SW480 (cell line): ENCODE measurements around the gene GDPD3.

Source experiments
- DNase-seq: peaks from one replicate; pipeline ENCODE4 v3.0.0-alpha.2; 2016; ENCODE audit warnings: low spot score

The GDPD3 gene

DNA sequence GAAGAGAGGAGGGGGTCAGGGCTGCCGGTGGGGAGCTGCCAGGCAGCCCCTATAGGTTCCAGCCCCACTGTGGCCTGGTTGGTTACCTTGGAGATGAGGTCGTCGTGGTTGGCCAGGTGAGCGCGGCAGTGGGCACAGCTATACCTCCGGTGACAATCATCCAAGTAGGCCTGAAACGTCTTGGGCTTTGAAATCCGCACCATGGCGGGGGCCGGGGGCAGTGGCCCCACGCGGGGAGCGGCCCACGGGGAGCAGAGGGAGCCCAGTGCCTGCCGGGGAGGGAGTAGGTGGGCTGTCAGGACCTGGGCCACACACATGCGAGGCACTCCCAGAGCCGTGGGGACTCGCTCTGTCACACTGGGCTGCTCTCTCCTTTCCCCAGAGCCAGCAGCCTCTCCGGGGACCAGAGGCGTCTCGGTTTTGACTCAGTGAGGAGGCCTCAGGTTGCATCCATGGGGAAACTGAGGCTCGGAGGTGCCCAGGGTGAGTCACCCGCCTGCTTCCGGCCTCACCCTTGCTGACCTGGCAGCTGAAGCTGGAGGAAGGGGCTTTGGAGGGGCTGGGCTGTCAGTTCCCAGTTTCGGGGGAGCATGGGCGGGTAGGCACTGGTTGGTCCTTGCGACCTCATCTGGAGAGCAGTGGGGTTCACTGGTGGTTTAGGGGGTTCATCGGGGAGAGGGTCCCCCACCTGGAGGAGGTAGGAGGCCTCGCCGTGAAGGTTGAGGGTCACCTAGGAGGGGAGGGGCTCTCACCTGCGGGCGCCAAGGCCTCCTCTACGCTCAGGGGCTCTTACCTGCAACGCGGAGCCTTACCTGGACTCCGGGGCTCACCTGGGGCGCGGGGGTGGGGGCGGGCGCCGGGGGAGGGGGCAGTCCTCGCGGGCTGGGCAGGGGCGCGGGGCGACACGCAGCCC is 17.9 kb downstream of the GDPD3 start:
- no peak for DNase-seq

DNA sequence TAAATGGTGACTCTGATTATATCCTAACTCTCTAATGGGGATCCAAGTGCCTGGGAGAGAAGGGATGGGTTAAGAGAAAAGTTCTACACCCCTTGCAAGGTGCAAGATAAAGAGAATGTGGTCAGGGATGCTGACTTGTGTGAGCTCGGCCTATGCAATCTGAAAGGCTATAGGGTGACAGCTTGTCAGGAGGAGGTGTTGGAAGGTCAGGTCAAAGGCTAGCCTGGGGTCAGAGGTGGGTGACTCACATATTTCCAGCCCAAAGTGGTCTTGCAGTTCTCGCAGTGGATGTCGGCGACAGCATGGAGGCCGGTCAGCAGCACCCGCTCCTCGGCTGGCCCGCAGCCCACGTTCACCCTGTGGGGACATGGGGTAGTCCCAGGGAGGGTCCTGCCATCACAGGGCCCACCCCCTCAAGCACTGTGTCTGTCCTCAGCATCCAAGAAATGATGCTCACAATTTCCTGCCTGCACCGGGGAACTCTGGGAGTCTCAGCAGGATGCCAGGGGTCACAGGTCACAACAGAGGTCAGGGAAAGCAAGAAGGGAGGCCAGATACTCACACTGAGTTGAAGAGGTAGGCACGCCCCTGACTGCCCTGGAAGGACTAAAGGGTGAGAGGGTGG is 18.7 kb downstream of the GDPD3 start:
- DNase-seq: no peak

DNA sequence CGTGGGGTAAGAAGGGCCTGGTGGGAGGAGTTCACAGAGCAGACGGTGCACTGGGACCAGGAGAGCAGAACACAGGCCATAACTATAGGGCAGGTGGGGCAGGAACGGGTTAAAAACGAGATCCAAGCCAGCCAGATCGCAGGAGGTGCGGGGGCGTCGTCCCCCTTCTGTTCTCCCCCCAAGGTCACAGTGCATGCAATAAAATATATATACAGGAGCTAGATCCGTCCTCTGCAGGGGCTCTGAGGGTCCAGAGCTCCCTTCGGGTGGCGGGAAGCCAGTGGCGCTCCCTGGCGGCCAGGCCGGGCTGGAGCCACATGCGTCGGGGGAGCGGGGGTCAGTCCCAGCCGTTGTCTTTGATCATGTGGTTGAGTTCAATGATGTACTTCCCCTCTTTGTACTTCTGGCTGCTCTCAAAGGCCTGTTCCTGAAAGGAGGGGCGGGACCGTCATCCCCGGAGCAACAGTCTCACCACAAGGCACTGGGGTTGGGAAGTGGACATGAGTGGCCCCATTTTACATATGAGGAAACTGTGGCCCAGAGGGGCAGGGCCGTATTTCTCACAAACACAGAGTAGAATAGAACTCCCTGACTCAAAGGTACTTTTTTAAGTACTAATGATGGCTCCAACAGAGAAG is 20.8 kb downstream of the GDPD3 start:
- peak; percentile 95 for DNase-seq

DNA sequence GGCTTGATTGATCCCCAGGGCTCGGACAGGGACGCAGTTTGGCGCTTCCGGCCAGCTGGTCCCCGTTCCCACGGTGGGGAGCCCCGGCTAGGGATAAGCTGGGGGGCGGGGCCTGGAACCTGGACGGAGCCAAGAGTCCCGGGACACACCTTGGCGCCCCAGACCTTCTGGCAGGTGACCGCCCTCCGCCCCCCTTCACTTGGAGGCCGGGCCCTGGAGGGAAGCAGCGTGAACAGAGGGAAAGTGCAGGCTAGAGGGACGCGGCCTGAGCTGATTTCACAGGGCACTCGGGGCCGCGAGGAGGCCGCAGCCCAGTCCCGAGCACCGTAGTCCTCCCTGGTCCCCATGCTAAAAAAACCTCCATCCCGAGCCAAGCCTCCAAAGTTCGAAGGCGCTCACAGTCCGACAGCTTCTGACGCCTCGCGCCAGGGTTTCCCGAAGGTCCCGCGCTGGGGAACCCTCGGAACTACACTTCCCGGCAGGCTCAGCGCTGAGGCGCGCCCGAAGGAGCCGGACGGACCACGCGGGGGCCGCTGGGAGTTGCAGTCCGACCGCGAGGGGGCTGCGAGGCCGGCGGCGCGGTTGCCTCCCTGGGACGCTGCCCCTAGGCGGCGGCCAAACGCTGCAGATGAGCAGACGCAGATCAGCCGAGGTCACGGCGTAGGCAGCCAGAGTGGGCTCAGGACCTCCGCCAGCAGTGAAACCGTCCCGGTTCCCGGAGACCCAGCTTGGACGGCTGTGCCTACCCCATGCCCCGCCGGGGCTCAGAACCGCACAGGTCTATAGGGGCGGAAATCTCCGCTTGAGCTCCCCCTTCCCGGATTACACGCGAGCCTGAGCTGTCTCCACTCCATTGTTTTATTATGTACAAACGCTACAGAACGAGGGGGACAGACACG is 21.6 kb downstream of the GDPD3 start, which contains the start of gene TBX6:
Gene TBX6 (minus strand): TSS at position 451 of the 899 bp plus-strand sequence. CDS start 731 bp downstream, outside the sequence.
- DNase-seq: peak; percentile 88

DNA sequence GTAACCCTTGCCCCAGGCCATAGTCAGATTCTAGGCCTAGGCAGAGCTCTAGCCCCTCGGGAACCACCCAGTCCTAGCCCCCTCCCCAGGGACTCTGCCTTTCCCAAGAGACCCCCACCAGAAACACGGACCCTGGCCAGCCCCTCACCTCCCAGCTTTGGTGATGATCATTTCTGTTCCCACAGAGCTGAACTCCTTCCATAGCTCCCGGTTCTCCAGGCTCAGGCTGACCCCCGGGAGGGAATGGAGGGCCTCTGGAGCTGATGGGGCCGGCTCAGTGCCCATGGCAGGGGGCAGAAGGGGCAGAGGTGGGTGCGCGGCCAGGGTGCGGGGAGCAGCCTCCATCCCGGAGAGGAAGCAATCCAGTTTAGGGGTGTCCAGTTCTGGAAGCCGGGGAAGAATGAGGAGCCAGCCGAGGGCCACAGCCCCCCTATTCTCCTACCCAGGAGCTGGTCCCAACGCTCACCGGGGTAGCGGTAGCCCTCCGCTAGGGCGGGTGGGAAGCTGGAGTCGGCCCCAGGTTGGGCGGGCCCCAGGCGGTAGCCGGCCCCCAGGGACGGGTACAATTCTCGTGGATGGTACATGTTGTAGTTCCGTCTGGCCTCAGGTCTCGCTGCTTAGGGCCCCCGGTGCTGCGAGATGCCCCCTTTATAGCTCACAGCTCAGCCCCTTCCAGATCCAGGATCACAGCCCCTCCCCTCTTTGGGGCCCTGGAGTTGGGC is 22.6 kb downstream of the GDPD3 start:
- DNase-seq: no peak

DNA sequence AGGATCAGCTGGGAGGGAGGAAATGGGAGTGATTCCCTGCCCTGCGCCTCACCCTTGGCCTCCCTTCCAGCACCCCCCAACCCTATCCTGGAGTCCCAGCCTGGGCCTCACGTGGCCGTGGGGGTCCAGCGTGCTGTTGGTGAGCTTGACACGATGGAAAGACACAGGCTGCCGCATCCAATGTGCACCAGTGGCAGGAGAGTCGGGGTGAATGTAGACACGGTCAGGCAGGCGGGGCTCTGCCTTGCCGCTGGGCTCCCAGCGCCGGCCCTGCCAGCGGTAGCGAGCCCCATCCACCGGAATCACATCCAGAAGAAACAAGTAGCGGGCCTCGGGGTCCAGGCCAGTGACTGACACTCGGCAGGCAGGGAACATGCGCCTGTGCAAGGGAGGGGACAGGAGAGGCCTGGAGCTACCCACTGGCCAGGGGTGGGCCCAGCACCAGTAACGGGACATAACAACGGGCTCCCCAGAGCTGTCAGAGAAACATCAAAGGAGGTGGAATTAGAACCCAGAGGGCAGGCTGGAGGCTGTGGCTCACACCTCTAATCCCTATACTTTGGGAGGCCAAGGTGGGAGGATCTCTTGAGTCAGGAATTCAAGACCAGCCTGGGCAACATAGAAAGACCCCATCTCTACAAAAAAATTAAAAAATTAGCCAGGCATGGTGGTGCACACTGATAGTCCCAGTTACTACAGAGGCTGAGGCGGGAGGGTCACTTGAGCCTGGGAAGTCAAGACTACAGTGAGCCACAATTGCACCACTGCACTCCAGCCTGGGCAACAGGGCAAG is 24.3 kb downstream of the GDPD3 start:
- no peak for DNase-seq

DNA sequence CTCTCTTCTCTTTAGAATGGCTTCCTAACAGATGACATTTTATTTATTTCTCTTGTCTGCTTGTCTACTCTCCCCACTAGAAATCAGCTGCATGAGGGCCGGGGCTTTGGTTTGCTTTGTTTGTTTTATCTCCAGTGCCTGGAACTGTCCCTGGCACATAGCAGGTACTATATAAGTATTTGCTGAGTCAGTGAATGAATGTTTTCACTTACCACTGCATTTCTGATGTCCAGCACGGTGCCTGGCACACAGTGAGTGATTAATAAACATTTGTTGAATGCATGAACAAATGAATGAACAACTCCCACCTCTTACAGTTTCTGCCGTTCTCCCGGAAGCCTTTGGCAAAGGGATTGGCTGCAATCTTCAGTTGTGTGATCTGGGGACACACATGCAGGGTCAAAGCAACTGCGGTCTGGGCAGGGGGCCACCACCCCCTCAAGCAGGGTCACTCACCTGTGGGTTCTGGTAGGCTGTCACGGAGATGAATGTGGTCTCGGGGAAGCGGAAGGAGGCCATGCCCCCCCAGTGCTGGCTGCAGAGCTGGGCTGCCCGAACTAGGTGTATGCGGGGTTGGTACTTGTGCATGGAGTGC is 25.0 kb downstream of the GDPD3 start:
- no peak for DNase-seq

DNA sequence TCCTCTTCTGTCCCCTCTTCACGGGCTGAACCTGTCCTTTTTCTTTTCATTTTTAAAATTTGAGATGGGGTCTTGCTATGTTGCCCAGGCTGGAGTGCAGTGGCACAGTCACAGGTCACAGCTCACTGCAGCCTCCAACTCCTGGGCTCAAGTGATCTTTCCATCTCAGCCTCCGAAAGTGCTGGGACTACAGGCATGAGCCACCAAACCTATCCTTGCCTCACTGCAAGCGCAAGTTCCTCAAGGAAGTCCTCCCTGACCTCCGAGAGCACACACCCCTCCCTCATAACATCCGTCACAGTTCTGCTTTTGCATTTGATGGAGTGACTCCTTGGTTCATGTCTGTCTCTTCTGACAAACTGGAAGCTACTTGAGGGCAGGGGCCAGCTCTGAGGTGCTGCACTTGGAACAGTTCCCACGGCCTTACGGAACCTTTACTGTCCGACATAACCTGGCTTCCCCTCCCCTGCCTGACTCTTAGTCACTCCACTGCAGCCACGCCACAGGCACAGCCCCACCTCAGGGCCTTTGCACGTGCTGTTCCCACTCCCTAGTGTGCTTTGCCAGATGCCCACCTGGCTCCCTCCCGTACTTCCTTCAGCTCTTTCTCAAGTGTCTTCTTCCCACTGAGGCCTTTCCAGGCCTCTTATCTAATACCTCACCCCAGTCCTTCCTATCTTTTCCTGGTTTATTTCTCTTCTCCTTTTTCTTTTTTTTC is 26.0 kb downstream of the GDPD3 start:
- DNase-seq: no peak

DNA sequence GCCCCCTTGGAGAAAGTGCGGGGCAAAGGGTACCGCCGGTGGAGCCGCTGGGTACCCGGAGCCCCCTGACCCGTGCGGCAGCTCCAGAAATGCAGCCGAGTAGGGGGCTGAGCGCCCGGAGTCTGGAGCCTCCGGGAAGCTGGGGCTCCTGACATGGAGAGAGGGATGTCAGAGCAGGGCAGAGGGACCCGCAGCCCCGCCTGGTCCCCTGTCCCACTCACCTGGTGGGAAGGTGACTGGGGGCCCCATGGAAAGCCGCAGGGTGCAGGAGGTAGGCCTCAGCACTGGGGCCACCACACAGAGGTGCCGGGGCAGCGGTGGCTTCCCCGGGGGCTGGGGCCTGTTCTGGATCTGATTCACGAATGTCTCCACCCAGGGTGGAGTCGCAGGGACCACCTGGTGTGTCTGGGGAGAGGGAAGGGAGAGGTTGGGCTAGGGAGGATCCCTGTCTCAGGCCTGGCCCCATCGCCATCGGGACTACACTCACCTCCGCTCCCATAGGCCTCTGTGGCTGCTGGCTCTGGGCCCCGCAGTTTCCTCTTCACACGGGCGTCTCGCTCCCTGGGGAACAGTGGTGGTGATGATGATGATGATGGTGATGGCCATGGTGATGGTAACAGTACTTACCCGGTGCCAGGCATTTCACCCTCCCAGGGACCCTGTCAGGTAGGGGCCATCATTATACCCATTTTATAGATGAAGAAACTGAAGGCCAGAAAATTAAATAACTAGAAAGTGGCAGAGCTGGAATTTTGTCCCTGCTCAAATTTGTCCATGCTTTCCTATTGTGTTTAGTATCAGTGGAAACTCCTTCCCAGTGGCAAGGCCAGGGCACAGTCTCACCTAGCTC is 26.8 kb downstream of the GDPD3 start:
- DNase-seq: no peak

DNA sequence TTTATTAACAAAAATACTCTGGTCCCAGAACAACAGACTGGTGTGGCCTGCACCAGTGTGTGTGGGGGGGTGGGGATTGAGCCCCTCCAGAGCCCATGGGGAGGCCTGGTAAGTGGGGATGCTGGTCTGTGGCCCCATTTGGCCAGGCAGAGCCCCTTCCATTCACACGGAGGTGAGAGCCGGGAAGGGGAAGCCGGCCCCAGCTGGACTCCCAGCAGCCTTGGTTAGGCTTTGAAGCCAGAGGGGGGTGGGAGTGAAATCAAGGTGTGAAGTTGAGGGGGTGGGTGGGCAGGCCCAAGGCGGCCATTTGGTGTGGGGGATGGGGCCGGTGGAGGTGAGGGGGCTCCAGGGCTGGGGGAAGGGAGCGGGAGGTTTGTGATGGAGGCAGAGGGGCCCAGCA is 27.5 kb downstream of the GDPD3 start:
- no peak for DNase-seq

DNA sequence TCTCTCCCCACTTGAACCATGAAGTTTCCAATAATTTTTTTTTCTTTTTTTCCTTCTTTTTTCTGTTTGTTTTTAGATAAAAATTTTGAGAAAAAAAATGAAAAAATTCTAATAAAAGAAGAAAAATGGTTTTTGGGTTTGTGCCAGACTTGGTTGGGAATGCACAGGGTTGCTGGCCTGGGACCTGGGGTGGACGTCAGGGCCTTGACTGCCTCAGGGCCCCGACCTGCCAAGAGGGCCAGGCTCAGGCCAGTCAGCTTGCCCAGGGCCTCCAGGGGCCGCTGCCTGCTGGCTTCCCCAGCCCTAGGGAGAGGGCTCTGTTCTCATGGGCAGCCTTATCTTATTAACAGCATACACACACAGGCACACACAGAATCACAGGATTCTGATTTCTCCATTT is 28.1 kb downstream of the GDPD3 start:
- no peak for DNase-seq

DNA sequence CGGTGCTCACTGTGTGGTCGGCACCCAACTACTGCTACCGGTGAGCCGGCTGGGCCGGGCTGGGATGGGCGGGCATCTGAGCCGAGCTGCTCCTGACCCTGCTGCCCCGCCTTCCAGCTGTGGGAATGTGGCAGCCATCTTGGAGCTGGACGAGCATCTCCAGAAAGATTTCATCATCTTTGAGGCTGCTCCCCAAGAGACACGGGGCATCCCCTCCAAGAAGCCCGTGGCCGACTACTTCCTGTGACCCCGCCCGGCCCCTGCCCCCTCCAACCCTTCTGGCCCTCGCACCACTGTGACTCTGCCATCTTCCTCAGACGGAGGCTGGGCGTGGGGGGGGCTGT is 28.5 kb downstream of the GDPD3 start:
- DNase-seq: no peak

DNA sequence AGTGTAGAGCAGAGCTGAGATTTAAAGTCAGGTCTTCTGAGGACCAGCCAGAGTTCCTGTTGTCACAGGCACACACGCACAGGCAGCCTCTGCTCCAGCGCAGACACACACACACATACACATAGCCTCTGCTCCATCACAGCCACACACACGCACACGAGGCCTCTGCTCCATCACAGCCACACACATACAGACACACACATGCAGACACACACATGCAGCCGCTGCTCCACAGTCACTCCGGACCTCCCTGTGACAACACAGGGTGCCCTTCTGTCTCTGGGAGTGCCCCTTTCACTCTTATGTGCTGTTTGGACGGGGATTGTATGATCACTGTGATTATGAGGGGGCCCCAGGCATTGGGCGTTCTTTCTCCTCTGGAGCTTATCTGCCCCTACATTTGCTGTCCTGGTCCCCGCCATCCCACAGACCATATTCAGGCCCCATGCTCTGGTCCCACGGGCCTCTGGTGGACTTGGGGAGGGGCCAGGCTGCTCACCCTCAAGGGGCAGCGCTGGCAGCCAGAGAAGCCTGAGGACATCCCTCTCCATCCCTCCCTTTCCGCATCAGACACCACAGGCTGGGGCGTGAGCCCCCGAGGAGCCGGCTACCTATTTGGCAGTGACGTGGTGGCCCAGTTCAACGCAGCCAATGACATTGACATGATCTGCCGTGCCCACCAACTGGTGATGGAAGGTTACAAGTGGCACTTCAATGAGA is 29.1 kb downstream of the GDPD3 start:
- DNase-seq: no peak

DNA sequence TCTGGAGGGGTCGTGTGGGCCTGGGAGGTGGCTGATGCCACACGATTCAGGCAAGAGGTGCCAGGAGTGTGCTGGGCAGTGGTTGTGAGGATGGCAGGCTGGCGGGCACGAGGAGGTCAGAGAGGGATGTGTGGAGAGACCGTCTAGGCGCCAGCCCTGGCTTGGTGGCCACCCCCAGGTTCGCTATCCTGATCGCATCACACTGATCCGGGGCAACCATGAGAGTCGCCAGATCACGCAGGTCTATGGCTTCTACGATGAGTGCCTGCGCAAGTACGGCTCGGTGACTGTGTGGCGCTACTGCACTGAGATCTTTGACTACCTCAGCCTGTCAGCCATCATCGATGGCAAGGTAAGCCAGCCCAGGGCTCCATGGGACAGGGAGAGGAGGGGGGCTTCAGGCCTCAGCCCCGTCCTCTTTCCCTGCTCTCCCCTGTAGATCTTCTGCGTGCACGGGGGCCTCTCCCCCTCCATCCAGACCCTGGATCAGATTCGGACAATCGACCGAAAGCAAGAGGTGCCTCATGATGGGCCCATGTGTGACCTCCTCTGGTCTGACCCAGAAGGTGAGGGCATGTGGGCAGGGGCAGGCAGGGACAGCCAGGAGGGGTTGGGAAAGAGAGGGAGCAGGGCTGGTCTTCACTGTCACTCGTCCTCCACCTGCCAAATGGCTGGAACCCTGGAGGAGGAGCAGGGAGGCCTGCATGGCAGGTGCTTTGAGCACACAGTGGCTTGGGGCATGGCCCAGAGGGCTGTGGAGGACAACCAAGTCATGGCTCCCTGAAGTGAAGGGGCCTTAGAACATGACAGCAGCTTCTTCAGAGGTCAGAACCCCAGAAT is 29.9 kb downstream of the GDPD3 start:
- DNase-seq: no peak

DNA sequence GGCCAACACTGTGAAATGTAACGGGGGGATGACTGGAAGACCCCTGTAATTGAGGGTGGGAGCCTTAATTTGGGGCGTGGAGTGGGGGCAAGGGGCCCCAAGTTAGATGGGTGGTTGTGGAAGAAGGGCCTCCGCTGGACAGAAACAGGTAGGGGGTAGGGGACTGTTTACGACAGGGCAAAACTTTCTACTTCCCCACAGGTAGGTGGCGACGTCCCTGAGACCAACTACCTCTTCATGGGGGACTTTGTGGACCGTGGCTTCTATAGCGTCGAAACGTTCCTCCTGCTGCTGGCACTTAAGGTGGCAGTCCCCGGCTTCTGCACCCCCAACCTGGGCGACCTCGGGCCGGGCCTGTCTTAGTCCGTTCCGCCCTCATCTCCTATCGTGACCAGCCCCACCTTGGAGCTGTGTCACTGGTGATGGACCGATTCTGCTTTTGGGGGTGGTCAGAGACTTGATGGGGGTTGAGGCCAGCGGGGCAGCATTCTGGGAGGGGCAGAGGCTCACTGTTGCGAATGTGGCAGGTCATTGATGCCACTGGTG is 30.7 kb downstream of the GDPD3 start:
- DNase-seq: no peak

DNA sequence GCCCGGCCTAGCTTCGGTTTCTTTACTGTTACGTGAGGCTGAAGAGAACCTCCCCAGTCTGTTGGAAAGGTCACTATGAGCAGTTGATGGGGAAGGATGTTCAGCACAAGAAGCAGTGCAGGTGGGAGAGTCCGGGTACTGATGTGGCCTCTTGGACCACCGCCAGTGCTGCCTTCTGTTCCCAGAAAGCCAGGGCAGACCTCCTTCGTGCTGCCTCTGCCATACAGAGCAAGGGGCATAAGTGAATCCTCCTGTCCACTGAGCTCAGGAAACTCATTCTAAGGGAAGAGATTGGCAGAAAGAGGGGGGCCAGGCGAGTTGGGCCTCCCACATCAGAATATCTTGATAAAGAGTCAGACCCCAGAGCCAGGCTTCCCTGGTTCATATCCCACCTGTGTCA is 33.9 kb downstream of the GDPD3 start:
- DNase-seq: no peak

DNA sequence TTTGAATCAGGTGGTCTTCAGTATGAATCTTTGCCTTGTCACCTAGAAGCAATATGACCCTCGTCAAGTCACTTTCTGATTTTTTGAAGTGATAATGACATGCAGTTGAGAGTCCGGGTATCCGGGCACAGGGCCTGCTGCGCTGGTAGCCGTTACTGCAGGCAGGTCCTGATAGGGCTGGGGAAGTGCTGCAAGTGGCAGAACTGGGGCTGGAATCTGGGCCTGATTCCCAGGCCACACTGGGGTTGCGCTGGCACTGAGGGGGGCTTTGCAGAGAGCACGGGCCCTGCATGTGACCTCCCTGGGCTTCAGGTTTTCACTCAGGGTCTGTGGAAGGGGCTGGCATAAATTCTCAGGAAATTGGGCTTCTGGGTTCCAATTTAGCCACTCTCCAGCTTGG is 34.6 kb downstream of the GDPD3 start:
- DNase-seq: no peak
